Vagina (tissue), 2 donors: ENCODE data around the gene CBR3.

Source experiments
- CTCF ChIP-seq, 3 experiments: fragments of 450-650 bp in 2 of 3; fragments of 200-600 bp in 1 of 3; sonication (generic) in 1 of 3; IDR thresholded peaks; one replicate each; pipeline ENCODE4 v1.5.1; 2017 to 2019; ENCODE audit warnings: antibody characterized with exemption in 3 of 3, mild to moderate bottlenecking in 2 of 3, moderate library complexity in 2 of 3
- POLR2A ChIP-seq, 2 donors: fragments of 450-650 bp; IDR thresholded peaks; one replicate each; pipeline ENCODE4 v1.6.1; 2017; ENCODE audit warnings: antibody characterized with exemption in 2 of 2, mild to moderate bottlenecking in 2 of 2, moderate library complexity in 2 of 2

DNA sequence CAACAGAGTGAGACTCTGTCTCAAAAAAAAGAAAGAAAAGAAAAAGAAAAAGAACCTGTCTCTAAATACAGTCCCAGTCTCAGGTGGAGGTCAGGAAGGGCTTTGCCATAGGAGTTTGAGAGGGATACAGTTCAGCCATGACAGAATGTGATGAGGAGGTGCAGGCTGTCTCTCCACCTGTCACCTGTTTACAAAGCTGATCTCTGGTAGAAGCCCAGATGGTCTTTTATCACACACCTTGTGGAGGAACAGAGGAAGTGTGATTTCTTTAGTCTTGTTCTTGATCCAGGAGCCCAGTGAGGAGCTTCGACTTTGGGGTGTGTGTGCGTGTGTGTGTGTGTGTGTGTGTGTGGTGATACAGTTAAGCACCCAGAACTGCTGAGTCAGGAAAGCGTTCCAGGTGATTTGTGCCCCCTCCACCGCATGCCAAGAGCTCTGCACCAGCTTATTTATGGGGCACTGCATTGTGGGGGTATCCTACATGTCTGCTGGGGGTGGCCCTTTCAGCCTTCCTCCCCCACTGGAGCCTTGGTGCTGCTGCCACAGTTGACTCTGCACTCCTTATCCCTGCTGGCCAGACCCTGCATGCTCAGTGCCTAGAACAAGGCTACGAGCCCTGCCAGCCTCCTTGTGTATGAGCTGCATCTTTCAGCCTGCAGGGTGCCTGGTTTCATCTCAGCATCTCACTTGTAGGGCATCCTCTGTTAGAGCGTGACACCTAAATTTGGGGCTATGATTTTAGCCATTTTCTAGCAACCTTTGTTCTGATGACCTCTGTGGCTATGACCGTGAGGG, 41.1 kb downstream of the CBR3 start:
- TF ChIP-seq CTCF (IDR thresholded peaks at IDR 0.05), result no peak
- TF ChIP-seq POLR2A (IDR thresholded peaks at IDR 0.05), result no peak
